ENCODE data around the gene TTC7B.

The TTC7B gene

GRCh38 chr14:90805662-90806540, 10.3 kb downstream of the TTC7B start:
- no peak for DNase-seq (ENCODE audit: low read depth)

- DNase-seq (ENCODE audit: low read depth): no peak
Observed at GRCh38 chr14:90805084-90805391, 11.2 kb downstream of the TTC7B start.

GRCh38 chr14:90804292-90805083, 11.7 kb downstream of the TTC7B start:
- DNase-seq (ENCODE audit: low read depth): no peak

- DNase-seq (ENCODE audit: low read depth): no peak
Observed at GRCh38 chr14:90803249-90803648, 13.0 kb downstream of the TTC7B start.

- DNase-seq (ENCODE audit: low read depth): no peak
Observed at GRCh38 chr14:90799420-90799819, 16.8 kb downstream of the TTC7B start.

- DNase-seq (ENCODE audit: low read depth): no peak
Observed at GRCh38 chr14:90797919-90798318, 18.3 kb downstream of the TTC7B start.

GRCh38 chr14:90797451-90797850, 18.8 kb downstream of the TTC7B start:
- DNase-seq (ENCODE audit: low read depth): no peak

GRCh38 chr14:90796329-90796728, 19.9 kb downstream of the TTC7B start:
- no peak for DNase-seq (ENCODE audit: low read depth)

GRCh38 chr14:90795744-90796143, 20.5 kb downstream of the TTC7B start:
- DNase-seq (ENCODE audit: low read depth): no peak

GRCh38 chr14:90791486-90791885, 24.7 kb downstream of the TTC7B start:
- DNase-seq (ENCODE audit: low read depth): no peak

- DNase-seq (ENCODE audit: low read depth): no peak
Observed at GRCh38 chr14:90788031-90788430, 28.2 kb downstream of the TTC7B start.

- DNase-seq (ENCODE audit: low read depth): no peak
Observed at GRCh38 chr14:90785876-90786450, 30.3 kb downstream of the TTC7B start.

- DNase-seq (ENCODE audit: low read depth): no peak
Observed at GRCh38 chr14:90785471-90785870, 30.8 kb downstream of the TTC7B start.

GRCh38 chr14:90784621-90785270, 31.5 kb downstream of the TTC7B start:
- DNase-seq (ENCODE audit: low read depth): no peak

GRCh38 chr14:90783344-90783743, 32.9 kb downstream of the TTC7B start:
- no peak for DNase-seq (ENCODE audit: low read depth)

- DNase-seq (ENCODE audit: low read depth): no peak
Observed at GRCh38 chr14:90782892-90783291, 33.3 kb downstream of the TTC7B start.

GRCh38 chr14:90781876-90782275, 34.4 kb downstream of the TTC7B start:
- no peak for DNase-seq (ENCODE audit: low read depth)

GRCh38 chr14:90781344-90781761, 34.9 kb downstream of the TTC7B start:
- no peak for DNase-seq (ENCODE audit: low read depth)

- no peak for DNase-seq (ENCODE audit: low read depth)
Observed at GRCh38 chr14:90780519-90780918, 35.7 kb downstream of the TTC7B start.

GRCh38 chr14:90778571-90779255, 37.5 kb downstream of the TTC7B start:
- no peak for DNase-seq (ENCODE audit: low read depth)

GRCh38 chr14:90777830-90778485, 38.3 kb downstream of the TTC7B start:
- no peak for DNase-seq (ENCODE audit: low read depth)
